K562 (cell line): ENCODE data around the gene OSGEP. TPM values are rescaled to one million over a fixed set of nuclear protein-coding genes. Genes with fewer than 3 reads are reported as not detected.

Experiments
- ATAC-seq: fragments of 200-7000 bp; cut with Tn5 transposase; 3 replicates; pipeline ENCODE4 v1.9.1; 2020; ENCODE audit warnings: moderate library complexity
- BruUV-seq: library from RNA; stranded (reverse); fragments of 400-500 nt; replicated peaks from 2 replicates; lab custom pipeline; 2021; lab: Mats Ljungman, UMichigan
- CTCF ChIA-PET: fragments of 300-600 bp; formaldehyde crosslinking; extraction: SDS; loops from one replicate; lab custom pipeline; 2021; ENCODE audit warnings: low intra/inter-chr PET ratio; lab: Yijun Ruan, JAX
- POLR2A ChIA-PET: fragments of 300-600, 350-650 bp; sonication (Branson Sonifier 250); formaldehyde crosslinking; extraction: SDS; loops from one replicate; lab custom pipeline; 2021; ENCODE audit warnings: antibody characterized with exemption, inconsistent platforms; lab: Yijun Ruan, JAX
- DNase-seq, 4 experiments: peaks; one replicate each; pipeline versions ENCODE4 v3.0.0 to v3.0.0-alpha.2; 2011 to 2018; ENCODE audit warnings: low spot score in 3 of 4, mixed read lengths in 3 of 4; ENCODE audit errors: extremely low read depth in 1 of 4
- FAIRE-seq: peaks from 2 replicates; lab custom pipeline; 2011; peaks lifted over from hg19 to GRCh38; lab: Jason Lieb, UNC
- H2AFZ ChIP-seq: 2 replicates; pipeline ENCODE4 v1.6.0; 2011; ENCODE audit warnings: low read depth, low read length, control low read depth, inconsistent platforms
- H3K27ac ChIP-seq: fragments of 200-600 bp; 3 replicates; pipeline ENCODE4 v1.8.0; 2011; ENCODE audit warnings: low read depth, mild to moderate bottlenecking, control low read depth, inconsistent platforms, low read length, moderate library complexity, mixed read lengths; ENCODE audit errors: extremely low read depth
- H3K27me3 ChIP-seq, 2 experiments: fragments of 300-600 bp in 1 of 2; 2 replicates in 1 of 2; 3 replicates in 1 of 2; pipeline versions ENCODE4 v1.6.0 to v1.8.0; 2011; ENCODE audit warnings: inconsistent platforms in 2 of 2, low read length in 2 of 2, mild to moderate bottlenecking in 1 of 2, mixed read lengths in 1 of 2, moderate library complexity in 1 of 2; ENCODE audit not compliant: control insufficient read depth in 2 of 2, insufficient read depth in 2 of 2
- H3K36me3 ChIP-seq: fragments of 300-600 bp; 3 replicates; pipeline ENCODE4 v1.8.0; 2011; ENCODE audit warnings: mild to moderate bottlenecking, low read length, inconsistent platforms; ENCODE audit not compliant: control insufficient read depth, insufficient read depth
- H3K4me1 ChIP-seq, 2 experiments: fragments of 200-600 bp in 1 of 2; replicated peaks in 1 of 2; 2 replicates in 1 of 2; 3 replicates in 1 of 2; pipeline versions ENCODE4 v1.5.1 to v1.8.0; 2011; ENCODE audit warnings: inconsistent platforms in 2 of 2, low read length in 2 of 2, mild to moderate bottlenecking in 1 of 2, mixed read lengths in 1 of 2, moderate library complexity in 1 of 2; ENCODE audit not compliant: control insufficient read depth in 2 of 2, insufficient read depth in 2 of 2
- H3K4me2 ChIP-seq: 2 replicates; pipeline ENCODE4 v1.6.1; 2011; ENCODE audit warnings: low read length, control low read depth, inconsistent platforms, mixed read lengths; ENCODE audit not compliant: insufficient read depth
- H3K4me3 ChIP-seq: fragments of 200-600 bp; sonication (generic), shearing (Covaris generic); 2 replicates; pipeline ENCODE4 v1.5.1; 2016; ENCODE audit warnings: control low read depth, inconsistent platforms
- H3K79me2 ChIP-seq: fragments of 200-600 bp; 3 replicates; pipeline ENCODE4 v1.8.0; 2011; ENCODE audit warnings: low read length, inconsistent platforms; ENCODE audit not compliant: control insufficient read depth, insufficient read depth
- H3K9ac ChIP-seq, 2 experiments: 2 replicates each; pipeline versions ENCODE4 v1.6.0 to v1.6.1; 2011; ENCODE audit warnings: low read depth in 2 of 2, low read length in 2 of 2, control low read depth in 1 of 2, inconsistent platforms in 1 of 2, mild to moderate bottlenecking in 1 of 2, mixed read lengths in 1 of 2; ENCODE audit not compliant: insufficient read depth in 1 of 2
- H3K9me1 ChIP-seq: one replicate; pipeline ENCODE4 v1.6.0; 2011; ENCODE audit warnings: inconsistent platforms, mild to moderate bottlenecking, low read length, moderate library complexity; ENCODE audit not compliant: control insufficient read depth, insufficient read depth
- H3K9me3 ChIP-seq: replicated peaks from 2 replicates; pipeline ENCODE4 v1.5.1; 2011; ENCODE audit warnings: low read depth, low read length, inconsistent platforms; ENCODE audit not compliant: control insufficient read depth, insufficient read depth
- H4K20me1 ChIP-seq: replicated peaks from 2 replicates; pipeline ENCODE4 v1.6.1; 2011; ENCODE audit warnings: low read length, inconsistent platforms, mixed read lengths; ENCODE audit not compliant: control insufficient read depth, insufficient read depth
- ARHGAP35 ChIP-seq: fragments of 450-650 bp; IDR thresholded peaks from 2 replicates; pipeline ENCODE4 v1.6.1; 2018; ENCODE audit not compliant: partially characterized antibody
- BCOR ChIP-seq: fragments of 450-650 bp; IDR thresholded peaks from 2 replicates; pipeline ENCODE4 v1.6.1; 2016
- CAMTA2 ChIP-seq: fragments of 250-450 bp; sonication (Bioruptor Pico); conservative IDR thresholded peaks from 2 replicates; pipeline ENCODE4 v1.5.1; 2022
- CBX2 ChIP-seq: fragments of 200-600 bp; sonication (generic); IDR thresholded peaks from one replicate; pipeline ENCODE4 v1.6.1; 2012; ENCODE audit warnings: mild to moderate bottlenecking, low read length, inconsistent platforms; ENCODE audit not compliant: insufficient read depth, poor library complexity, severe bottlenecking
- FOXJ2 ChIP-seq: fragments of 200-800 bp; sonication (Bioruptor generic); IDR thresholded peaks from 2 replicates; pipeline ENCODE4 v1.6.1; 2016; ENCODE audit warnings: missing genetic modification characterization, missing compliant biosample characterization
- GTF2F1 ChIP-seq: IDR thresholded peaks from 2 replicates; pipeline ENCODE4 v1.6.1; 2011; ENCODE audit warnings: low read depth, low read length, improper control_type of control experiment
- PURB ChIP-seq: sonication (generic); formaldehyde crosslinking; IDR thresholded peaks from 2 replicates; pipeline ENCODE4 v1.9.0; 2021; ENCODE audit warnings: low read depth, mild to moderate bottlenecking, missing genetic modification reagents
- ZNF12 ChIP-seq: sonication (generic); formaldehyde crosslinking; IDR thresholded peaks from 2 replicates; pipeline ENCODE4 v1.4.0; 2020; ENCODE audit warnings: mild to moderate bottlenecking, missing genetic modification reagents
- ZNF561 ChIP-seq: fragments of 450-650 bp; formaldehyde crosslinking; conservative IDR thresholded peaks from 2 replicates; pipeline ENCODE4 v1.4.0; 2020; ENCODE audit warnings: mild to moderate bottlenecking, moderate library complexity
- WGBS: fragments of 100-300 bp; shearing (Covaris generic); methylation state at CpG from one replicate; pipeline ENCODE4 v1.1.6; 2016; ENCODE audit warnings: low coverage, mixed read lengths; ENCODE audit not compliant: insufficient coverage; ENCODE audit errors: missing lambda C conversion rate; 5-methylcytosine and 5-hydroxymethylcytosine counted together
- in situ Hi-C: fragments of 300-500 bp; cut with MboI; formaldehyde crosslinking; loops from 4 replicates; pipeline ENCODE4 v1.15.0; 2018; ENCODE audit warnings: inconsistent platforms, mixed read lengths
- intact Hi-C: fragments of 100-400 bp; cut with micrococcal nuclease; formaldehyde crosslinking; loops from 2 replicates; pipeline ENCODE4 v1.14.2; 2022
- polyA plus RNA-seq, 8 experiments: library from polyadenylated mRNA; depleted of rRNA in 4 of 8; stranded (reverse) in 5 of 8; unstranded in 3 of 8; fragments of >200 nt; fragmentation: Nextera tagmentation in 2 of 8; fragmentation: Illumina TruSeq in 1 of 8; extraction: Ambion mirVana in 2 of 8; extraction: Trizol in 1 of 8; gene quantifications; 2 replicates each; pipeline versions ENCODE4 v1.2.1 to v1.2.3, GENCODE V29; 2011 to 2014; ENCODE audit warnings: inconsistent platforms in 1 of 8, missing spikeins in 1 of 8
- total RNA-seq, 7 experiments: library from RNA; depleted of rRNA in 6 of 7; stranded (reverse); fragments of >200 nt in 6 of 7; fragmentation: Illumina TruSeq in 2 of 7; extraction: Trizol in 2 of 7; gene quantifications; 2 replicates each; pipeline versions ENCODE4 v1.2.1 to v1.2.3, GENCODE V29; 2011 to 2021; ENCODE audit warnings: low replicate concordance in 1 of 7
- TF ChIP-seq, protein P1 (sequence below): fragments of 200-800 bp; sonication (Bioruptor generic); IDR thresholded peaks from 2 replicates; pipeline ENCODE4 v1.6.1; 2016; ENCODE audit warnings: missing genetic modification characterization, missing compliant biosample characterization

Gene OSGEP
- total and polyA plus RNA-seq, 9 of the 15 experiments (the other 6 are each of a cell fraction or from before 2014, with no cell fraction given), result 32.1 to 59.2 (median 44.1) TPM

DNA sequence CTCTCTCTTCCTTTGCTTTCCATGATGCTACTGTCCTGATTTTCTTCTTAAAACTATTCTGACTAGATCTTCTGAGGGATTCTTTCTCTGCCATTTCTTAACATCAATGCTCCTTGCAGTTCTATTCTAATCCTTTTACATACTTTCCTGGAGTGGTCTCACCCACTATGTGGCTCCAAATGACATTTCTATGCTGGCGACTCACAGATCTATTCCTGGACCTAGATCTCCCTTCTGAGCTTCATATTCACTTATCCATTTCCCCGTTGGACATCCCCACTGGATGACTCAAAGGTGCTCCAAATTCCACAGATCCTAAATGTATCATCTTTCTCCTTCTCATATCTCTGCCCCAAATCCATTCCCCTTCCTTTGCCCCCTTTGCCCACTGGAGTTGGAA, 45.4 kb downstream of the OSGEP start:
- no peaks in the 10 kb centered on the region for H3K9me3 ChIP-seq
- no TSS peak for BruUV-seq
- ChIA-PET POLR2A (no interaction called here), CTCF (no interaction called here)
- peaks cover 24% of the 10 kb centered on the region; the same call in 2 of the 3 replicates for H3K36me3 ChIP-seq
- TF ChIP-seq ARHGAP35 (no peak), CAMTA2 (CRISPR knock-in tag) (no peak), GTF2F1 (no peak), FOXJ2 (no peak), CBX2 (no peak), ZNF561 (no peak), PURB (CRISPR knock-in tag) (no peak), BCOR (no peak), ZNF12 (CRISPR knock-in tag) (no peak)
- TF ChIP-seq, protein P1, sequence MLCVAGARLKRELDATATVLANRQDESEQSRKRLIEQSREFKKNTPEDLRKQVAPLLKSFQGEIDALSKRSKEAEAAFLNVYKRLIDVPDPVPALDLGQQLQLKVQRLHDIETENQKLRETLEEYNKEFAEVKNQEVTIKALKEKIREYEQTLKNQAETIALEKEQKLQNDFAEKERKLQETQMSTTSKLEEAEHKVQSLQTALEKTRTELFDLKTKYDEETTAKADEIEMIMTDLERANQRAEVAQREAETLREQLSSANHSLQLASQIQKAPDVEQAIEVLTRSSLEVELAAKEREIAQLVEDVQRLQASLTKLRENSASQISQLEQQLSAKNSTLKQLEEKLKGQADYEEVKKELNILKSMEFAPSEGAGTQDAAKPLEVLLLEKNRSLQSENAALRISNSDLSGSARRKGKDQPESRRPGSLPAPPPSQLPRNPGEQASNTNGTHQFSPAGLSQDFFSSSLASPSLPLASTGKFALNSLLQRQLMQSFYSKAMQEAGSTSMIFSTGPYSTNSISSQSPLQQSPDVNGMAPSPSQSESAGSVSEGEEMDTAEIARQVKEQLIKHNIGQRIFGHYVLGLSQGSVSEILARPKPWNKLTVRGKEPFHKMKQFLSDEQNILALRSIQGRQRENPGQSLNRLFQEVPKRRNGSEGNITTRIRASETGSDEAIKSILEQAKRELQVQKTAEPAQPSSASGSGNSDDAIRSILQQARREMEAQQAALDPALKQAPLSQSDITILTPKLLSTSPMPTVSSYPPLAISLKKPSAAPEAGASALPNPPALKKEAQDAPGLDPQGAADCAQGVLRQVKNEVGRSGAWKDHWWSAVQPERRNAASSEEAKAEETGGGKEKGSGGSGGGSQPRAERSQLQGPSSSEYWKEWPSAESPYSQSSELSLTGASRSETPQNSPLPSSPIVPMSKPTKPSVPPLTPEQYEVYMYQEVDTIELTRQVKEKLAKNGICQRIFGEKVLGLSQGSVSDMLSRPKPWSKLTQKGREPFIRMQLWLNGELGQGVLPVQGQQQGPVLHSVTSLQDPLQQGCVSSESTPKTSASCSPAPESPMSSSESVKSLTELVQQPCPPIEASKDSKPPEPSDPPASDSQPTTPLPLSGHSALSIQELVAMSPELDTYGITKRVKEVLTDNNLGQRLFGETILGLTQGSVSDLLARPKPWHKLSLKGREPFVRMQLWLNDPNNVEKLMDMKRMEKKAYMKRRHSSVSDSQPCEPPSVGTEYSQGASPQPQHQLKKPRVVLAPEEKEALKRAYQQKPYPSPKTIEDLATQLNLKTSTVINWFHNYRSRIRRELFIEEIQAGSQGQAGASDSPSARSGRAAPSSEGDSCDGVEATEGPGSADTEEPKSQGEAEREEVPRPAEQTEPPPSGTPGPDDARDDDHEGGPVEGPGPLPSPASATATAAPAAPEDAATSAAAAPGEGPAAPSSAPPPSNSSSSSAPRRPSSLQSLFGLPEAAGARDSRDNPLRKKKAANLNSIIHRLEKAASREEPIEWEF (CRISPR knock-in tag), result no peak
- H2AFZ ChIP-seq, result no peak overlapping the region
- peaks cover 3% of the 10 kb centered on the region for H3K9me1 ChIP-seq
- DNase-seq (no peak), FAIRE-seq (no peak), ATAC-seq (no peak)
- no peak overlapping the region for H3K4me2 ChIP-seq
- H3K4me3 ChIP-seq, result no peak overlapping the region
- intact Hi-C loops, result no loop called here
- H3K27me3 ChIP-seq, result no peaks in the 10 kb centered on the region
- in situ Hi-C loops, result no loop called here
- no peak overlapping the region for H3K27ac ChIP-seq
- WGBS, result 42% methylated on average over 2 of the region's 2 CpGs
- peaks cover 4 to 6% of the 10 kb centered on the region in 2 experiments; a peak in 4 of 5 replicates for H3K4me1 ChIP-seq
- no peaks in the 10 kb centered on the region; the same call in none of the 3 replicates for H3K79me2 ChIP-seq
- no peaks in the 10 kb centered on the region for H4K20me1 ChIP-seq
- no peak overlapping the region for H3K9ac ChIP-seq
